ENCODE measurements around the gene SVIL.

GRCh38 chr10:29517352-29517923, 117.3 kb downstream of the SVIL start:
- TF ChIP-seq POLR2A (IDR thresholded peaks at IDR 0.05; ENCODE audit: low read depth, low read length) (no peak), POLR2AphosphoS5 (IDR thresholded peaks at IDR 0.05; ENCODE audit: low read depth, low read length) (no peak), TAF1 (IDR thresholded peaks at IDR 0.05; ENCODE audit: low read depth, low read length) (no peak), SPI1 (IDR thresholded peaks at IDR 0.05; ENCODE audit: low read depth, low read length) (0 out of 2 replicates have a peak, but pooled peaks have one; percentile 5)
